Stimulated activated CD4-positive, alpha-beta T cell treated with anti-CD3 and anti-CD28 coated beads, Interleukin-12 subunit alpha, Interleukin-12 subunit beta, amount 100 ng/mL, for 4 hours (primary cell): Measurements from ENCODE around the gene SEMA5A.

ENCODE experiments used
- DNase-seq: peaks from one replicate; pipeline ENCODE4 v3.0.0-alpha.2; 2020

The SEMA5A gene

DNA sequence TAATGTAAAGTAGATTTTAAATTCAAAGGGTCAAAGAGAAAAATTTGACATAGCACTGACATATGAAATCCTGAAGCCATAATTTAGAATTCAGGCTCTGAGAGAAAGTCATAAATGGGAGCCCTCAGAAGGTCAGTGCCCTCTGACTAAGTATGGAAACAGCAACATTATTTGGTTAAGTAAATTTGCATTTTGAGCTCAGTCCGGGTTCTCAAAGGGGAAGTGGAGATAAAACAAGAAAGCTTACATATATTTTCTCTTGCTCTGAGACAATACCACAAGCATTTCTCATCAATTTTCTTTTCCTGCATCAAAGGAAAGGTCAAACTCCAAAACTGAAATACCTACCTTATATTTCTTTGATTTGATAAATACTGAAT, 348.0 kb downstream of the SEMA5A start:
- no peak for DNase-seq

DNA sequence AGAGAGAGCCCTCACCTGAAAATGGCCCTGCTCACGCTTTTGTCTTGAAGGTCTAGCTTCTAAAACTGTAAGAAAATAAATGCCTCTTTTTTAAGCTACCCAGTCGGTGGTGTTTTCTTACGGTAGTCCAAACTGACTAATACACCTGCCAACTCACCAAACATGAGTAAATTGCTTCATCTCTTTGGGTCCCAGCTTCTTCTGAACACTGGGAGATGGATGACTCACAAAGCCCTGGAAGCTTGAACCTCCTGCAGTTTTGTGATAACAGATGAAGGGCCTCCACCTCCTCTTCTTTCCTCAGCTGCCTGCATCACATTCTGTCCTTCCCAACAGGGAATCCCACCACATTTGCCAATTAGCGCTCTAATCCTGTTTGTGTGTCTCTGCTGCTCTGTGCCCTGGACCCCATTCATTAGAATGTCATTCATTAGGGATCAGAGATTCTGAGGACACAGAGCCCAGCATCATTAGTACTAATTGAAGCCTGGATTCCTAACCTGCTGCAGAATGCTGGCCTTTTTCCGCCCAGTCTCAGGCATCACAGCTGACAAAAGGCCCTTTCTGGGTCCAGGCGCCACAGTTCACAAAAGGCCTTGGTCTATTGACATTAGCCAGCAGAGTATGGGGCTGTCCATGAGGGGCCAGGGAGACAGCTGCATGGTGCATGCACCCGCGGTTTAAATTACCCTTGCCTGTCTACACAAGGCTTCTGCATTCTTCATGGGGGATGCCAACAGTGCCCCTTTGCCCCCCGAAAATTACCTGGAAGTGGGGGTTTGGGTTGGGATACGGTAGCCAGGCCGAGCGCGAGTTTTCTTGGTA, 349.3 kb downstream of the SEMA5A start:
- DNase-seq: no peak

DNA sequence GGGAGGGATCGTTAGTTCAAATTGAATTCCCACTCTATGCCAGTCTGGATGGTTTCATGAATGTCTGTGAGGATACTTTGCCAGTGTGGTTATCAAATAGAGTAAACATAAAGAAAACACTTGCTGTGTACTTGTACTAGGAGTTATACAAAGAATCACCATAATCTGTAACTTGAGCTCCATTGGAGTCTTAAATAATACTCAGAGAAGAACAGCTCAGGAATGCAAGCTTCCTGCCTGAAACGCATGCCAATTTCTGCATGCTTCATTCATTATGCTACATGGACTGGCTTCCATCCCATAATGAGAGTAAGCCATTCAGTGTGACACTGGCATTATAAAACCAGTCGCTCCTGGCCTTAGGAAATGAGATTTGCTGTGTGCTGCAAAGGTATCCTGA, 351.4 kb downstream of the SEMA5A start:
- no peak for DNase-seq

DNA sequence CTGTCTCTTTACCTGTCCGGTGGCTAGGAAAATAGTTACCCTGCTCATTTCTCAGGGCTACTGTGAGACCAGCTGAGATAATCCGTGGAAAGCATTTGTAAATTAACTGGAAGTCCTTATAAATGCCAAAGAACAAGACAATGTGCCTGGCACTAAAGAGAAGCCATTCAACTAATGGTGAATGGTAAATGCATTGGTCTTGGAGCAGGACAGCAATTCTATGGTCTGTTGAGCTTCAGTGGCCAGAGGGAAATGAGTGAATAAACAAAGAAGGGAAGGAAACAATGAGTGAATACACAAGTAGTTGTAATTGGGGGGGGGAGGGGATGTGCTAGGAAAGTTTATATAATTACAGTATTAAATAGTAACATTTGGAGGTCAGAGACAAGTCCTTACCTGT, 353.6 kb downstream of the SEMA5A start:
- no peak for DNase-seq

DNA sequence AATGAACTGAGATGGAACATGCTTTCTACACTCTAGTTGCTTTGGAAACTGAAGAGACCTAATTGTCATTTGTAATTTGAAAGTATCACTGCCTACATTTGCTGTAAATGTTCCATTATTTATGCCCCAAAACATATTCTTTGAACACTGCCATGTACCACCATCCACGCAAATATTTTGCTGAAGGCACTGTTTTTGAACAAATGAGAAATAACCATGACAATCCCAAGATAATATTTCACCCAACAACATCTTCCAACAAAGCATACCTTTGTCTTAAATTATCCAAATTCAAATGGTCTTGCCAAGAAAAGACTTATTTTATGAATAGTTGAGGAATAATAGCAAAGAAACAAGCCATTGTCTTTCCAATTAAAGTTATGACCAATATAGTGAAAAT, 356.2 kb downstream of the SEMA5A start:
- DNase-seq: no peak

DNA sequence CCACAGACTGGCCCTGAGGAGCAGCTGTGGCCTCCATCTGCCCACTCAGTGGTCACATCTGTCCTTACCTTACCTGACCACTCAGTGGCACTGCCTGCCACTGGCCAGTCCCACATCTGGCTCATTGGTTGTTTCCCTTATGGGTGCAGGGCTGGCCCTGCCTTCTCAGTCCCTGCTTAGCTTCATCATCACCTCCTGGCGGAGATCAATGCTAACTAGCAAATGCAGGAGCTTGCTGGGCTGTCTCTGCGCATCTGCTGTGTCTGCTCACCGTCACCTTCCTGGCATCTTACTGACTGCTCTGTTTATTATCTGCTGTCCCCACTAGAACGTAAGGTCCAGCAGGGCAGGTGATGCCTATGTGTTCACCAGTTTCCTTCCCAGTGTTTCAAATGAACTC, 356.9 kb downstream of the SEMA5A start:
- no peak for DNase-seq

DNA sequence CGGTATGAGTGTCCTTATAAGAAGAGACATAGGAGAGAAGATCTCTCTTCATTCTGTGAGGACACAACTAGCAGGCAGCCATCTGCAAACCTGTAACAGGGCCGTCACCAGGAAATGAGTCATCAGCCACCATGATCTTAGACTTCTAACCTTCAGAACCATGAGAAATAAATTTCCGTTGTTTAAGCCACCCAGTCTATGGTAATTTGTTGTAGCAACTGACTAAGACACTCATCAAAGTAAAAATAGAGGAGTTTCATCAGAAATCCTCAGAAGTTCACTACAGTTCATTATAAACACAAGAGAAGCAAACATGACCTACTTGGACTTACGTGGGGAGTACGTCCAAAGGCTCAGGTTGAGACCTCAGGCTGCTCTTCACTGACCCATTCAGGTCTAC, 357.7 kb downstream of the SEMA5A start:
- no peak for DNase-seq

DNA sequence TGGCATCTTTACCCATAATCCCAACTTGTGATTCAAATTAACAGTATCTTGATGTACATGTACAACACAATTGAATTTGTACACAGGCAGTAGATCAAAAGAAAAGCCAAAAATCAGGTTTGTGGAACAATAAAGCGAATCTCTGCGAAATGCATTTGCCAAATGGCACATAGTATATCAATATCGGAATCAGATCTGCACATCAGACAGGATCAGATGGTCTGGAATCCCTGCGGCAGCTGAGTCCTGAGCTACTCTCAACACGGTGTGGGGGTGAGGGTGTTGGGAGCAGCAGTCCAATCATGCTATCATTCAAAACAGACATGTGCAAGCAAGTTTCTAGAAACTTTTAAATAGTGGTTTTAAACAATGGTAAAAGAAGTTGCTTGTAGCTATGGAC, 358.3 kb downstream of the SEMA5A start:
- DNase-seq: no peak

DNA sequence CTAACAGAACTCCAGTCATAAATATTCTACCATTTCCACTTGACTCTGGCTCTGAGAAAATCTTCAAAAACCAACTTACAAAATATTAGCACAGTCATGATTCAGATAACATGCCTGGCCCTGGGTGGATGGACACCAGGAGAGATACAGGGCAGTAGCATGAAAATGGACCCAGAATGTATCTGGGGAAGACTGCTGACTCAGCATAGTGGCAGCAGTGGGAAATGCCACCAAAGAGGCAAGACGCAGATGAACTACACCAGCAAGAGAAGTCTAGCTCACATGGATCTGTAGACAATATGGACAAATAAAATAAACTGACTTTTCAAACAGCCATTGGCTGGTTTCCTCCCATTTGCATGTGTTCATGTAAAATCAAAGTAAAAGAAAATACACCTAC, 359.8 kb downstream of the SEMA5A start:
- no peak for DNase-seq

DNA sequence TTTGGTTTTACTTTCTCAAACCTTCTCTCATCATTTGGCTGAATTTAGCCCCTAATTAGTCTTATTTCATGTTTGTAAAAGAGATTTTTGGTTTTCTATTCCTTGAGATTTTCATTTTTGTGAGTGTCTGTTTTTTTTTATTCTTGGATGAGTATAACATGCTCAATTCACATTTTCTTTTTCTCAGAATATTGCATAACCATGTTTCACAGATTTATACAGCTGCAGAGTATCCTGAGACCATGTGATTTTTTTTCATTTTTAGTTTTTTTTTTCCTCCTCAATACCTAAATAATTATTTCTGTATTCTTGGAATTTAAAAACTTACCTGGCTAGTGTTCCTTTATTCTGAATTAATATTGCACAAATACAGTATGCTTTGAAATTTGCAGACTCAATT, 361.9 kb downstream of the SEMA5A start:
- no peak for DNase-seq

DNA sequence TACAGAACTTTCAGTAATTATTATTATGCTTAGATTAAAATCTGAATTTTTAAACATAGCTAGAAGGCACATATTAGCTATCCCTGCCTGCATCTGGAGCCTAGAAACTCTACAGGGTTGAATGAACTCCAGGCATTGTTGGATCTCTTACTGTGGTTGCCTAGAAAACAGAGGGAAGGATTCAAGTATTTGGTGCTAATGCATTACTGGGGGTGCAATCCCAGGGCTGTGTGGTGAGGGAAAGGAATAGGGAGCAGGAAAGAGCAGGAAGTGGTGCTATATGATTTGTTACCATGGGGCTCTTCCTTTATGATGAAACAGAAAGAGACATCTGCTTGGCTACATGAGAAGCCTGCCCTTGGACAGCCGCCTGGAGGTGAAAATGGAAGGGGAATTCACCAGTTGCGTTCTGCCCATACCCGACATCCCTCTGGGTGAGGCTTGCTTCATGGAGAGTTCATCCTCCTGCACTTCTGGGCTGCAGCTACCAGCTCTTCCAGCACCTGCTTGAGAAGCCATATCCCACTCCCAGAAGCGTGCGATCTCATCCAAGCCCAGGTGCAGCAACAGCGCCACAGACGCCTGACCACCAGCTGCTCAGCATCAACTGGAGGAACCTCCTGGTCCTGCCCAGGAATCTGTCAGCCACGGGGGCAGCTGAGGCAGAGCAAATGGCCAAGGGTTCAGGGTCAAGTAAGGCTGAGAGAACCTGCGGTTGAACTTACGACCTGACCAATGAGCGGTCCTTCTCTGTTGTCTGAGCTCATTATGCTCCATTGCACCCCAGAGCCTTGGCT, 362.8 kb downstream of the SEMA5A start:
- DNase-seq: no peak

DNA sequence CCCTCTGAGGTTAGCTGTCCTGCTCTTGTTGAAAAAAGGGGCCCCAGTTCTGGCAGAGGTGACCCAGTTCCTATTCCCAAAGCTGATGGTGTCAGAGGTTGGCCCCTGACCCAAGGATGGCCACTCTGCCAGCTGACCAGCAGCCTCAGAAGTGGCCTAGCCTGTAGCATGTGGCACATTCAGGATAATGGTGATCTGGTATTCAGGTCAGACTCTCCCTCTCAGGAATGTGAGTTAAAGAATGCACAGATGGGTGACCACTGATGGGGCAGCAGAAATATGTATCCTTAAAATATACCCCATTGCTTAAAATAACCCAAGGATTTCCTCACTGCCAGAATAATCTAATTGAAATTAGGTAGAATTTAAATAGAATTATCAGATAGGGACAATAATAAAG, 369.2 kb downstream of the SEMA5A start:
- no peak for DNase-seq

DNA sequence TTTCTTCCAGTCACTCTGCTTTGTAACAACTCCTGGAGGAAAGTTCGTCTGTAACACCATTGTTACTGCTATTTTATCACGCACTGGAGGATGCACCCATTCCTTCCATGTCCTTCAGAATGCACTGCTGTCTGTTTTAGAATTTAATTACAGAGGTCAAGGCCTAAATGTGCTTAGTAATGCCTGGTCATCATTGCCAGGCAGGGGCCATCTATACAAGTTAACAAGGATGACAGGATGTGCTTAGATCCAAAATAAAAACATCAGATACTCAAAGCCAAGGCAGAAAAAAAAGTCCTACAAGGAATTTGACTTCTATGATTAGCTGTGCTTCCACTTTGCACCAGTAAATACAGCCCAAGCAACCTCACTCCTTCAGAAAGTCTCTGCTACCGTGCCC, 371.4 kb downstream of the SEMA5A start:
- no peak for DNase-seq

DNA sequence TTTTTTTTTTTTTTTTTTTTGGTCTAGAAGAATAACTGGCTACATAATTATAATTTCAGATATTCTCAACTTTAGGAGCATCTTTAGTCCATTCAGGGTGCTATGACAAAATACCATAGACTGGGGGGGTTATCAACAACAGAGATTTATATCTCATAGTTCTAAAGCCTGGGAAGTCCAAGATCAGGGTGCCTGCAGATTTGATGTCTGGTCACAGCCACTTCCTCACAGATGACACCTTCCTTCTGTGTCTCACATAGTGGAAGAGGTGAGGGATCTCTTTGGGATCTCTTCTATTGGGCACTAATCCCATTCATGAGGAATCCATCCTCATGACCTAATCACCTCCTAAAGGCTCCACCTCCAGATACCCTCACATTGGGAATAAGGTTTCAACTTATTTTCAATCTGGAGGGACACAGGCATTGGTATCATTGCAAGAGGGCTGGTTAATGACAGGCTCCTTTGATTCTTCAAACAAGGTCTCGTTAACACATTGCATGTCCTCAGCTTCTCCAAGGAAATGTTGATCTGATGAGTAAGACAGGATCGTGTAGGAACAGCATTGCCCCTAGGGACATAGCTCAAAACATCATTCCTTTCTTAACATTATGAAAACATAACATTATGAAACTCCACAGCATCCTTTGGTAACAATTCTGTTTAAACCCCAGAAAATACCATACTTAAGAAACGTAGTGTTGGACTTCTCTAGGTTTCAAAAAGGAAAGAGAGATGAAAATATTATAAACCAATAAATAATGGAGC, 372.4 kb downstream of the SEMA5A start:
- no peak for DNase-seq

DNA sequence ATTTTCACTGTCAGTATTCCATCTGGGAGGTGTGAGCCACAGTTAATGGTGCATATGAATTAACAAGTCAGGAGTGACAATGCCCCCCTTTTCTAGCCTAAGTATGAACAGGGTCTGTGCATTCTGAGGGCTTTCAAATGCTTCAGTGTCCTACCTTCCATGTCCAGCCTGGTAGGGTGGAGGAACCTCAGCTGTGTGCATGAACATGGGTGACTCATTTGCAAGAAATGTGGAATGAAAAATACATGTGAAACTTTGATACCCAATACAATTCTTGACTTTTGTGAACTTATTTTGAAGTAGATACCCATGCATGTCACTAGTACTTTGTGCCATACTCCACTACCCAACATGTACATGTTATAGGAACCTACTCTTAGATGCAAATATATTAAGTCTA, 375.8 kb downstream of the SEMA5A start:
- DNase-seq: no peak

DNA sequence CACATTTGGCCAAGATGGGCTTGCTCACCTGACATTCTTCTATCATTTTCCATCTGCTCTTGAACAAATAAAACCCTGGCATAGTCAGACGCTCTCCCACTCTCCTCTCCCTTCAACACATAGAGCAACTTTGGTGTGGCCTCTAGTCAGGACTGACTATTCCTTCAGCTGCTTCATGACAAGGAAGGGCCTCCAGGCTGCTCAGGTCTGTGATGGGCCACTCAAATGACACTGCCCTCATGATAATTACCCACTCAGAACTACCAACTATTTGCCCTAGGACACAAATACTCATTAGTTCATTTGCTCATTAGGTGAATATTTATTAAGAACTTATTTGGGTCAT, 376.3 kb downstream of the SEMA5A start:
- DNase-seq: no peak

DNA sequence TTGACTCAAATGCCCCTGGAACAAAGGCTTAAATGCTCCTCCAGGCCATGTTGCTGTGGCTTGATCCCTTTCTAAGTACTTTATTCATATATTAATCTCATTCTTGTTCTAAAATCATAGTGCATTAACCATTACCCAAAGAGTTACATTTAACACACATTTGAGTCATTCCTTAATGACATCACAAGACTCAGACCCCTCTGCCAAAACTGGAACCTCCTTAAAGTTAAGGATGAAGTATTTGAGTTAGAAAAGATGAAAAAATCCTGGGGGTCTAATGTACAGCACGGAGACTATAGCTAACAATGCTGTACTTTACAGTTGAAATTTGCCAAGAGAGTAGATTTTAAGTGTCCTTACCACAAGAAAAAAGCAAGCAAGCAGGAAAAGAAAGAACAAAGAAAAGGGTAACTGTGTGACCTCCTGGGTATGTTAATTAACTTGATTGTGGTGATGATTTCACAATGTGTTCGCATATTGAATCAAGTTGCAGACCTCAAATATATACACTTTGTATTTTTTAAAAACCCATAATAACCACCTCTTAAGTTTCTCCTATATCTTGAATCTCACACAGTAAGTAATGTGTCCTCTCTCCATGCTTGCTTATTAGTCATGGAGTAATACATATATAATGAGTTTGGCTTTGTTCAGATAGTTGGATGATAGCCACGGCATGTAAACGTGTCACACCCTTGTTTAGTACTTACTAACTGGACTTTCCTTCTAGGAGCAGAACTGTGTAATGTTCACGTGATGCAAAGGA, 376.9 kb downstream of the SEMA5A start:
- no peak for DNase-seq

DNA sequence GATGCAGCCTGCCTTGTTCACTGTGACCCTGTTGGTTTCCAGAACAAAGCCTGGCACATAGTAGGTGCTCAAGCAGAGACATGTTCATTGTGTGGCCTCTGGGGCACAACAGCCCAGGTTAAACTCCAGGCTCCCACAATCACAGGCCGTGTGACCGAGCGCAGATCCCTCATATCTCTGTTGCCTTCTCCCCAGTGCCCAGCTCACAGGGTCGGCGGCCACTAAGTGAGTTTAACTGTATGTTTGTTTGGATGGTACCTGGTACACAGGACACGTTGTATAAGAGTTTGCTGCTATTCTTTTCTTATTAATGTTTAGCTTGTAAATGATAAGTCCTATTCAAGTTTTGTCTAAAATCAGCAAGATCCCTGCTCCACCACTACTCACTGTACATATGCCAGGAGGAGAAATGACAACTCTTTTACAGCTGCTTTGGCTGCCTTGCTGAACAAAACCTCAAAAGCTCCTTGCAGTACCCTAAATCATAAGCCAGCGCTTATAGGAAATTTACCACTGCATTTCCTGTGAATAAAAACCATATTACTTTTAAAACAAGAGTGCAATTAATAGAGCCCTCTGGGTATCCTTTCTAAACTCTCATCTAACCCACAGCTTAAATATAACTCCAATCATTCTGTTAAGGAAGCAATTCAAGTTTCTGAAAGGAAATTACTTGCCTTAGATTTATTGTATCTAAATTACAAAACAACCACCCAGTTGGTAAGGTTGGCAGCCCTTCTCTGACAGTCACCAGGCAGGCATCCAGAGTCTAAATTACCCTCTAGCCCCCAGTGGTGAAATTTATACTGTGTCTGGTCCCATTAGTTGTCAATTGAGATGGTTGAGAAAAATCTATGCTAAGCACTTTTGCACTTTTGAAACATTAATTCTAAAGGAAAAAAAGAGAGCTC, 379.4 kb downstream of the SEMA5A start:
- no peak for DNase-seq

DNA sequence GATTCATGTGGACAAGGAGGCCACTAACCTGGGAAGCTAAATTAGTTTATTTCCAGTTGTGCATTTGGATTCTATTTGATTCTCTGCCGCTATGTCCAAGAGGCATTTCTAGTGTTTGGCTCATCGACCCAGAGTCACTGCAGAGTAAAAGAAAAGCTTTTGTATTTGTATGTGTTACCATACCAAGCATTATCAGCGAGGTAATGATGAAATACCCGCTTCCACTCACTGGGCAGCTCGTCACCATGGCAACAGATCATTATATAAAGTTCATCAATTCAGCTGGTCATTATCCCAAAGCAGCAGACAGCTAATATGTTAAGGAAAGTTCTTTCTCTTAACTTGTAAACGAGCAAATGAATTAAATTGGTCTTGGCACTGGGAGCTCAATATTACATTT, 380.3 kb downstream of the SEMA5A start:
- no peak for DNase-seq

DNA sequence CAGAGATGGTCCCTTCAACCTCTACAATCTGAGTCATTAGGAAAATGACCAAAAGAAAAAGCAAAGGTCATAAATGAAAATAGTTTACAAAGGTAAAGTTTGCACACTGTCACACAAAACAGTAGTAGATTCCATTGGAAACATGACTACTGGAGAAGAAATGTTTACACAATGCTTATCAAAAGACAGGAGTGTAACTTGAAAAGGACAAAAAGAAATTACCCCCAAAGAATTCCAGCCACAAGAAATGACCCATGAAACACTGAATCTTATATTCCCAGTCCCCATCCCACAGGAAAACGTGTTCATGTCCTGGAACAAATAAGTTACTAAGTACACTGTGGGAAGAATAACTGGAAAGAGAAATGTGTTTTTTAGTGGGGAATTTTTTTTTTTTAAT, 385.1 kb downstream of the SEMA5A start:
- DNase-seq: no peak

DNA sequence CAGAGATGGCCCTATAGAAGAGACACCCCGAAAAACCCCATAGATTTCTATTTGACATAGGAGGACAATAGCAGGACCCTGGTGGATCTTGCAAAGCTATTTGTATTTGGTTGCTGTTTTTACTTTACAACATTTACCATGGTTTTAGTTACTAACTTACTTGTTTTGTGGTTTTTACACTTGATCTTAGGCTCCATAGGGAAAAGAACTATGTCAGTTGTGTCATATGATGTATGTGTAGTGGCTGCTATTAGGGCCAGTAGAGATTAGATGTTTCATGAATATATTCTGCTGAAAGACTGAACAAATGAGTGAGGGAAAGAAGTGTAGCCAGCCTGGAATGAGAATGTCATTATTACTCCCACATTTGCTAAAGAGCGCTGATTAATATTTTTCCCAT, 388.1 kb downstream of the SEMA5A start:
- no peak for DNase-seq

DNA sequence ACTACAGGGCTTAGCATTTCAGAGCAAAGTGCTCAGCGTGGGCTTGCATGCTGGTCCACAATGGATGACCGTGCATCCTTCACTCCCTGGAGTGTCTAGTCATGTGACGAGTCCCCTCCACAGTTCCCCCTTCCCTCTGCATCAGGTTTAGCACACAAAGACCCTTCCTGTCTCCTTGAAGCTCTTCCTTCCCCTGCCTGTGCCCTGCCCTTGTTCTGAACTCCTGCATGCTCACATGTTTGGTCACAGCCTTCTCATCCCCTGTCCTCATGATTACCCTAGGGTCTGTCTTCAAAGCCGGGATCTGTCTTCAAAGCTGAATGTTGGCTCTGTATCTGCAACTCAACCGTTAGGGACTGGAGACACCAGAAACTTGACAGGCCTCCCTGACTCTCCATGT, 388.9 kb downstream of the SEMA5A start:
- no peak for DNase-seq
